Endothelial cell of umbilical vein (primary cell): ENCODE data around the gene CROCC2. TPM values are rescaled to one million over a fixed set of nuclear protein-coding genes. Genes with fewer than 3 reads are reported as not detected.

ENCODE experiments used
- BruUV-seq: library from RNA; stranded (reverse); fragments of 400-500 nt; replicated peaks from 2 replicates; lab custom pipeline; 2021; lab: Mats Ljungman, UMichigan
- CTCF ChIA-PET: fragments of 300-600, 350-600 bp; sonication (Branson Sonifier 250); formaldehyde crosslinking; loops from one replicate; lab custom pipeline; 2021; ENCODE audit warnings: antibody characterized with exemption, inconsistent platforms; lab: Charles Lee
- POLR2A ChIA-PET: fragments of 300-600, 350-600 bp; sonication (Branson Sonifier 250); formaldehyde crosslinking; loops from one replicate; lab custom pipeline; 2021; ENCODE audit warnings: antibody characterized with exemption, inconsistent platforms; lab: Charles Lee
- DNase-seq: peaks from one replicate; pipeline ENCODE4 v3.0.0-alpha.2; 2011; ENCODE audit warnings: low read depth, low spot score
- FAIRE-seq: peaks from 2 replicates; lab custom pipeline; 2011; peaks lifted over from hg19 to GRCh38; lab: Jason Lieb, UNC
- H2AFZ ChIP-seq: 2 replicates; pipeline ENCODE4 v1.6.0; 2012; ENCODE audit warnings: low read depth, low read length, control low read depth, inconsistent platforms
- H3K27ac ChIP-seq: 2 replicates; pipeline ENCODE4 v1.5.1; 2011; ENCODE audit warnings: low read depth, mild to moderate bottlenecking, control low read depth, low read length, moderate library complexity; ENCODE audit not compliant: insufficient read depth
- H3K27me3 ChIP-seq, 2 experiments: 2 replicates each; pipeline versions ENCODE4 v1.6.0 to v1.6.1; 2011; ENCODE audit warnings: low read length in 2 of 2, mixed read lengths in 1 of 2; ENCODE audit not compliant: control insufficient read depth in 2 of 2, insufficient read depth in 2 of 2
- H3K36me3 ChIP-seq, 2 experiments: 2 replicates in 1 of 2; 3 replicates in 1 of 2; pipeline ENCODE4 v1.5.1; 2011; ENCODE audit warnings: low read length in 2 of 2, mild to moderate bottlenecking in 1 of 2, moderate library complexity in 1 of 2; ENCODE audit not compliant: control insufficient read depth in 2 of 2, insufficient read depth in 2 of 2; ENCODE audit errors: extremely low read depth in 1 of 2
- H3K4me1 ChIP-seq: 3 replicates; pipeline ENCODE4 v1.5.1; 2011; ENCODE audit warnings: mild to moderate bottlenecking, low read length; ENCODE audit not compliant: control insufficient read depth, insufficient read depth; ENCODE audit errors: extremely low read depth
- H3K4me2 ChIP-seq: 2 replicates; pipeline ENCODE4 v1.6.1; 2011; ENCODE audit warnings: low read length, control low read depth, mixed read lengths; ENCODE audit not compliant: insufficient read depth
- H3K4me3 ChIP-seq, 3 experiments: fragments of 200-600 bp in 1 of 3; sonication (generic), shearing (Covaris generic) in 1 of 3; replicated peaks in 1 of 3; 2 replicates each; pipeline ENCODE4 v1.5.1; 2011 to 2016; ENCODE audit warnings: control low read depth in 3 of 3, low read length in 3 of 3, mild to moderate bottlenecking in 2 of 3, inconsistent platforms in 1 of 3, low read depth in 1 of 3, moderate library complexity in 1 of 3; ENCODE audit not compliant: insufficient read depth in 1 of 3
- H3K79me2 ChIP-seq: 2 replicates; pipeline ENCODE4 v1.6.0; 2012; ENCODE audit warnings: low read length, inconsistent platforms; ENCODE audit not compliant: control insufficient read depth, insufficient read depth
- H3K9ac ChIP-seq: replicated peaks from 2 replicates; pipeline ENCODE3; 2011; ENCODE audit warnings: low read length, control low read depth; ENCODE audit not compliant: insufficient read depth; ENCODE audit errors: extremely low read depth
- H3K9me1 ChIP-seq: replicated peaks from 3 replicates; pipeline ENCODE4 v1.6.0; 2011; ENCODE audit warnings: mild to moderate bottlenecking, low read length; ENCODE audit not compliant: control insufficient read depth, insufficient read depth; ENCODE audit errors: extremely low read depth
- H3K9me3 ChIP-seq: replicated peaks from 2 replicates; pipeline ENCODE4 v1.5.1; 2012; ENCODE audit warnings: low read length, inconsistent platforms; ENCODE audit not compliant: control insufficient read depth, insufficient read depth
- H4K20me1 ChIP-seq: replicated peaks from 2 replicates; pipeline ENCODE3; 2011; ENCODE audit warnings: mild to moderate bottlenecking, low read length; ENCODE audit not compliant: control insufficient read depth, insufficient read depth; ENCODE audit errors: extremely low read depth
- CTCF ChIP-seq, 2 donors: IDR thresholded peaks; 1 replicate in 1 of 2; 2 replicates in 1 of 2; pipeline ENCODE4 v1.5.1; 2011; ENCODE audit warnings: low read length in 2 of 2, mild to moderate bottlenecking in 2 of 2, moderate library complexity in 2 of 2, control low read depth in 1 of 2, inconsistent platforms in 1 of 2, low read depth in 1 of 2; ENCODE audit not compliant: insufficient read depth in 1 of 2; ENCODE audit errors: extremely low read depth in 1 of 2
- EZH2 ChIP-seq: IDR thresholded peaks from 2 replicates; pipeline ENCODE4 v1.6.1; 2012; ENCODE audit warnings: borderline replicate concordance, low read depth, mild to moderate bottlenecking, moderate library complexity, low read length, inconsistent platforms; ENCODE audit not compliant: severe bottlenecking
- FOS ChIP-seq: IDR thresholded peaks from 2 replicates; pipeline ENCODE4 v1.6.1; 2011; ENCODE audit warnings: mild to moderate bottlenecking, low read length, moderate library complexity, borderline replicate concordance; ENCODE audit not compliant: insufficient read depth
- GATA2 ChIP-seq: IDR thresholded peaks from 2 replicates; pipeline ENCODE4 v1.7.0; 2011; ENCODE audit warnings: low read depth, mild to moderate bottlenecking, moderate library complexity, mixed read lengths, low read length; ENCODE audit not compliant: insufficient read length, insufficient read depth
- JUN ChIP-seq: IDR thresholded peaks from 2 replicates; pipeline ENCODE4 v1.6.1; 2011; ENCODE audit warnings: borderline replicate concordance, low read depth; ENCODE audit not compliant: insufficient read length, insufficient read depth
- MYC ChIP-seq: IDR thresholded peaks from one replicate; pipeline ENCODE4 v1.6.1; 2011; ENCODE audit warnings: mild to moderate bottlenecking, low read depth, low read length
- POLR2A ChIP-seq: IDR thresholded peaks from 2 replicates; pipeline ENCODE4 v1.6.1; 2012; ENCODE audit warnings: low read depth, mild to moderate bottlenecking, control low read depth, low read length
- POLR2AphosphoS5 ChIP-seq: IDR thresholded peaks from 2 replicates; pipeline ENCODE4 v1.6.1; 2012; ENCODE audit warnings: low read depth, mild to moderate bottlenecking, control low read depth, low read length, moderate library complexity; ENCODE audit not compliant: insufficient read depth
- dilution Hi-C: fragments of 300-500 bp; cut with MboI; formaldehyde crosslinking; loops from one replicate; pipeline ENCODE4 v1.15.0; 2019; ENCODE audit warnings: low sequenced_read_pairs; ENCODE audit not compliant: extremely low pct_ligation_motif_present
- intact Hi-C: fragments of 100-400 bp; cut with micrococcal nuclease; formaldehyde crosslinking; loops from one replicate; pipeline ENCODE4 v1.10.0; 2022
- polyA plus RNA-seq, 4 experiments: library from polyadenylated mRNA; depleted of rRNA in 3 of 4; stranded (reverse) in 3 of 4; unstranded in 1 of 4; fragments of >200 nt; gene quantifications; 2 replicates each; pipeline versions ENCODE4 v1.2.1 to v1.2.3, GENCODE V29; 2011 to 2012; ENCODE audit warnings: missing spikeins in 1 of 4
- total RNA-seq: library from RNA; stranded (reverse); gene quantifications from 2 replicates; pipeline ENCODE4 v1.2.3, GENCODE V29; 2021
- TF ChIP-seq, protein P1 (sequence below): IDR thresholded peaks from 2 replicates; pipeline ENCODE4 v1.6.1; 2011; ENCODE audit not compliant: insufficient read depth, insufficient read length

CROCC2 gene
- total and polyA plus RNA-seq, 2 donors (not counting 3 experiments of a cell fraction or from before 2014, with no cell fraction given): not detected

DNA sequence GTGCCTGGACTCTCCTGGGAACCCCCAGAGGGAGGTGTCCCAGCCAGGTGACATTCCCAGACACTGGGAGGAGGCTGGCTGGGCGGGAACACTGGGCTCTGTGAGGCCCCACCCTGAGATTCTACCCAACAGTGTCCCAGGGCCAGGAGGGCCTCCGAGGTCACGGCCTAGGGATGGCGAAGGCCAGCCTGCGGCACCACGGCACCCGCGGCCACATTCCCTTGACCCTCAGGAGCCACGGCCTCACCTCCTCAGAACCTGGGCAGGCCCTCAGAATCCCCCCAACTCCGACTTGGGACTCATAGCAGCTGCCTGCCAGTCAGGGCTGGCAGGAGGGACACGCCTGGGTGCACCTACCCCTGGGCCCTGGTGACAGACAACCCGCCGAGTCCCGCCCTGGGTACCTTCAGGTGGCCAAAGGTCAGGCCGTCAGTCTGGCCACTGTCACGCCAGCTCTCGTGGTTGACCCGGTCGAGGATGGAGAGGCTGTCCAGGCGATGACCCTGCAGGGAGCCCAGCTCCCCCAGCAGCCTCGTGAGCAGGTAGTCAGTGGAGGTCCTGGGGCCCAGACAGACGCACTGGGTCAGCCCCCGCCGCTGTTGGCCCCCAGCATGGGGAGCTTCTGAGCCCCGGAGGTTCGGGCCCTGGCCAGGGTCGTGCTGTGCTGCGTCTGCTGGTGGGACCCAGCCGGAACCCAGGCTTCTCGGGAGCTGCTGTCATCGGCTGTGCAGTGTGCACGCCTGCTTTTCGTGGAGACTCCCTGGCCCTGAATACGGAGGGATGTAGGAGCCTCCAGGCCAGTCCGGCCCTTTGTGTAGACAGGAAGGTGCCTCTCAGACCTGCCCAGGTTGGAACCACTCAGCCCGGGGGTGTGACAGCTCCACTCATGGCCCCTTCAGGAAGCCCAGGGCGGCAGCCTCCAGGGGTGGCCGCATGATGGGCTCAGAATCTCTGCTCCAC is 16.3 kb upstream of the CROCC2 start:
- Histone ChIP-seq H3K27ac (no peak overlapping the region), H3K4me3 (no peak overlapping the region), H3K9me1 (no peaks in the 10 kb centered on the region), H3K4me1 (no peaks in the 10 kb centered on the region), H2AFZ (no peak overlapping the region), H4K20me1 (no peaks in the 10 kb centered on the region), H3K36me3 (no peaks in the 10 kb centered on the region), H3K4me2 (no peak overlapping the region), H3K9ac (no peak overlapping the region), H3K9me3 (no peaks in the 10 kb centered on the region), H3K79me2 (no peaks in the 10 kb centered on the region), H3K27me3 (no peaks in the 10 kb centered on the region)
- FAIRE-seq (no peak), DNase-seq (no peak)
- BruUV-seq: no TSS peak
- POLR2A ChIA-PET: no interaction called here
- dilution Hi-C loops: no loop called here
- CTCF ChIA-PET: interaction anchor here (1.6 kb wide), 1 partner anchor 49 kb away, joined by 5 read pairs; no protein-coding TSS in a partner anchor
- intact Hi-C loops: no loop called here
- TF ChIP-seq POLR2A (no peak), CTCF (IDR thresholded peaks at IDR 0.05; ENCODE audit: extremely low read depth in 1 of 2, insufficient read depth in 1 of 2, low read depth in 1 of 2, low read length in 2 of 2) (no peak), JUN (no peak), POLR2AphosphoS5 (no peak), MYC (no peak), GATA2 (no peak), FOS (no peak), EZH2 (no peak)
- TF ChIP-seq, protein P1, sequence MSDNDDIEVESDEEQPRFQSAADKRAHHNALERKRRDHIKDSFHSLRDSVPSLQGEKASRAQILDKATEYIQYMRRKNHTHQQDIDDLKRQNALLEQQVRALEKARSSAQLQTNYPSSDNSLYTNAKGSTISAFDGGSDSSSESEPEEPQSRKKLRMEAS: no peak
